Choroid plexus epithelial cell (primary cell): Measurements from ENCODE around the gene CRCP.

Experiments used
- DNase-seq: peaks from one replicate; pipeline ENCODE4 v3.0.0-alpha.2; 2010; ENCODE audit warnings: low read depth
- H3K4me3 ChIP-seq: 2 replicates; pipeline ENCODE4 v1.5.1; 2011; ENCODE audit warnings: low read depth, mild to moderate bottlenecking, control low read depth, low read length, moderate library complexity
- CTCF ChIP-seq: conservative IDR thresholded peaks from 2 replicates; pipeline ENCODE4 v1.5.1; 2011; ENCODE audit warnings: low read depth, mild to moderate bottlenecking, control low read depth, inconsistent platforms, low read length, moderate library complexity

Gene CRCP

GRCh38 chr7:66198956-66199355, 84.3 kb downstream of the CRCP start:
- no peak for DNase-seq
- no peak overlapping the region for H3K4me3 ChIP-seq
- no peak for TF ChIP-seq CTCF

GRCh38 chr7:66202441-66202840, 87.8 kb downstream of the CRCP start:
- no peak overlapping the region for H3K4me3 ChIP-seq
- no peak for DNase-seq
- no peak for TF ChIP-seq CTCF
